ENCODE measurements around the gene CDH15.
"Not testable (repeated sequence)": the region's sequence is repeated elsewhere in the genome, so short reads cannot be mapped to it uniquely, and the experiment has no call there.

CDH15 gene

GRCh38 chr16:89174877-89175276 is 3.3 kb downstream of the CDH15 start:
- DNase-seq = no peak

DNA sequence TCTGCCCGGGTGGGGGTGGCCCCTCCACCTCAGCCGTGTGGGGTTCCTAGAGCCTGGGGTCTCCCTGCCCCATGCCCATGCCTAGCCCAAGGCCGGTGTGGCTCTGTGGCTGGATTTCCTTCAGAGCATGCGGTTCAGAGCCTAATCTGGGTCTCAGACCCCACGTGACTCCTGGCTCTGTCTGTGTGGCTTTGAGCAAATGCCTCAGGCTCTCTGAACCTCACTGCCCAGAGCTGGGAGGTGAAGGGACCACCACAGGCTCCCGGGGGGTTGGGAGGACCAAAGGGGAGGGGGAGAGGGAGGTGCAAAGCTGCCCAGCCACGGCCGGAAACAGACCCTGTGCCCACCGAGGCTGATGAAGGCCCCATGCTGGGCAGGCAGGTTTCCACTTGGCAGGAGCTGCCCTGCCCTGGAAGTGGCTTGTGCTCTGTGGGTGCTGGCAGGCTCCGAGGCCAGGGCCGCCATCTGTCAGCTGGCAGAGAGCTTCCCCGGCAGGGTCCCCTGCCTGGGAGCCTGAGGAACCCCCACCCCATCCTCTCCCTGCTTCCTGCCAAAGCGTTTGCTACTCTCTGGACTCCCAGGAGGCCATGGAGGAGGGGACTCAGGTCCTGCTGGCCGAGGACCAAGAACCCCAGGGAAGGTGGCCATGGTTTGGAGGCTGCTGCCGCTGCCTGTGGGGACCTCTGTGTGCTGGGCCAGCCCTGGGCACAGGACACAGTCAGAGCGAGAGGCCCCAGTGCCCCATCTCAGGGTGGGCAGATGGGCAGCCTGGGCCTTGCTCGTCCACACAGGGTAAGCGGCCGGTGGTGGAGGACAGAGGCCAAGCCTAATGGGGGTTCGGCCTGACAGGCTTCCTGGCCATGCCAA is 4.0 kb downstream of the CDH15 start:
- no peak for DNase-seq

GRCh38 chr16:89176147-89176690 is 4.7 kb downstream of the CDH15 start:
- no peak for DNase-seq

- DNase-seq = no peak
Measured at GRCh38 chr16:89176717-89177116, 5.2 kb downstream of the CDH15 start.

DNA sequence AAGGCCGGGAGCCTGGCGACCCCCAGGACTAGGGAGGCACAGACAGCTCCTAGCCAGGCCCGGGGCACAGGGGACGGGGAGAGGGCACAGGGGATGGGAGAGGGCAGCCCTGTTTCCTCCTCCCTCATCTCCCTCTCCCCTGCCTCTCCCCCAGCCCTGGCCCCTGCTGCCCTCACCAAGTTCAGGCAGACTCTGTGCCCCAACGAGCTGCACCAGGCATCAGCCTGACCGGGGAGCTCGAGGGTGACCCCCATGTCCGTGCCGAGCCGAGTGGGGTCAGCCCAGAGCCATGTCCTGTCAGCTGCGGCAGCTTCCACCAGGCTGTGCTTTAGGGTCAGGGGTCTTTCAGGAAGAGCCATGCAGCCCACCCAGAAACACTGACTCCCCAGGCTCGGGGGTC is 6.0 kb downstream of the CDH15 start:
- DNase-seq = no peak

DNA sequence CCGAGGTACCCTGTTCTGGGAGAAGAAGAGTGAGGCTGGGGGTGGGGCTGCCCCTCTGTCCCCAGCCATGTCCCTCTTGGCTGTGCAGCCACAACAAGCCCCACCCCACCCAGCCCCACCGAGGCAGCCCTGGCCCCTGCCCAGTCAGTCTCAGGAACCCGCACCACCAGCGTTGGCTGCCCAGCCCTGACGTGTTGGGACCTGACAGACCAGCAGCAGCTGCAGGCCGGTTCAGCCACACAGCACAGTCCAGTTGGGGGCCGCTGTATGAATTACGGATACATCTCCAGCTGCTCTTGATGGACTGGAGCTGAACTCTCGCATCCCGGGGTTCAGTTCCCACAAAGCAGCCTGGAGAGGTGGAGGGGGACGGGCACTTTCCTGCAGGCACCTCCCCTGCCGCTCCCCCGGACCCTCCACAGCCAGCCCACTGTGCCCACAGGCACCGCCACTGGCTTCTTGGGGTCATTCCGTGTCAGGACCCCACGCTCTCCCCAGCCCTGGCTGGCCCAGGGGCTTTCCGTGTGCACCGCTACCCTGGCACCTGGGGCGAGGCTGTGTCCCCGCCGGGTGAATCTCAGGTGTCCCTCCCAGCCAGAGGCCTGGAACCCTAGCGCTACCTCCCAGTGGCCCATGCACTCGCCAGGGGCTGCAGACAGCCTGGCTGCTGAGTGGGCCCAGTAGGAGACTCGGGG is 7.1 kb downstream of the CDH15 start:
- no peak for DNase-seq

- DNase-seq = no peak
Measured at GRCh38 chr16:89179148-89179484, 7.6 kb downstream of the CDH15 start.

DNA sequence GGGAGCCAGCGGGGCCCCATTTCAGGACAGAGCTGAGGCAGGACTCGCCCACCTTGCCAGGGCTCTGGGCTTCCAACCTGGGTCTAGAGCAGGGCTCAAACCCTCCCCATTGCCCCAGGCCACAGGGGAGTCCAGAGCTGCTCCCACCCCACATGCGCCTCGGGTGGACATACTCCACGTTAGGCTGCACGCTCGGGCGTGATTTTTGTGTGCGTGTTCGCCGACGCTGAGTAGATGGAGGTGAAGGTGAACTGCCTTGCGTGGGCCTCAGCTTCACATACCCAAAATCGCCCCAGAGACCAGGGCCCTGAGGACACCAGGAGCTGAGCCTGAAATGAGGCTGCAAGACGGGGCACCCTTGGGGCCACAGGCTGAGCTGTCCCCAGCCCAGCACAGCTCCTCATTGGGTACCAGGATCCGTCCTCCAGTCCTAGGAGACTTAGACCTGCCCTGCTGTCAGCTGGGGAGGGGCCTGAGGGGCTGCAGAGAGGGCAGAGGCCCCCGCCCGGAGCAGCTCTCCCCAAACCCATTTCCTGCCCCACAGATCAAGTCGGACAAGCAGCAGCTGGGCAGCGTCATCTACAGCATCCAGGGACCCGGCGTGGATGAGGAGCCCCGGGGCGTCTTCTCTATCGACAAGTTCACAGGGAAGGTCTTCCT is 8.2 kb downstream of the CDH15 start:
- no peak for DNase-seq

- DNase-seq = no peak
Measured at GRCh38 chr16:89183463-89183862, 11.9 kb downstream of the CDH15 start.

GRCh38 chr16:89183975-89184676 is 12.6 kb downstream of the CDH15 start:
- DNase-seq = no peak

GRCh38 chr16:89184677-89184932 is 13.1 kb downstream of the CDH15 start:
- DNase-seq = no peak

DNA sequence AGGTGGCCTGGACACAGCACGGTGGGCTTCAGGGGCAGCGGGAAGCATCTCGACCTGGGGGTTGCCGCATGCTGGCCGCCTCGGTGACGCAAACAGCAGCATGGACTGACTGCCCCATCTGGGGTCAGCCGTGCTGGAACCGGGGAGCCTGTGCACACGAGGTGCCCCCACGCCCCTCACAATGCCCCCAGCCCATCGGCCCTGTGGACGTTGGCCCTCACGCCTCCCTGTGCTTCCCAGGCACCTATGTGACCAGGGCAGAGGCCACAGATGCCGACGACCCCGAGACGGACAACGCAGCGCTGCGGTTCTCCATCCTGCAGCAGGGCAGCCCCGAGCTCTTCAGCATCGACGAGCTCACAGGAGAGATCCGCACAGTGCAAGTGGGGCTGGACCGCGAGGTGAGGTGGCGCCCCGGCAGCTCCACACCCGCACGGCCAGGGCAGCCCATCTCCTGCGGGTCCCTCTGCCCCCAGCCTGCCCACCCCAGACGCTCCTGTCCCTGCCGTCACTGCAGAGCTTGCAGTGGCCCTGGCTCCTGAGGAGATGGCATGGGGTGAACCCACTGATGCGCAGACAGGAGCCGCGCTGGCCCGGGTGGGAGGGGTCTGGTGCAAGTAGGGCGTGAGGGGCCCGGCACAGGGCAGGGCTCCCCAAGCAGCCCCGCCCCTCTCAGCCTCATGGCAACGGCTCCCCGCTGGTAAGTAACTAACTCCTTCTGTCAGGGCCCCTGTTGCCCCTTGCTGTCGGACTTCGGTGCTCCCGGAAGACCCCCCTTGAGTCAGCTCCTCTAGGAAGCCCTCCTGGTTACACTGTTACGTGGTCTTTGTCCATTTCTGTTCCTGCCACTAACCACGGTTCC is 13.6 kb downstream of the CDH15 start:
- no peak for DNase-seq

DNA sequence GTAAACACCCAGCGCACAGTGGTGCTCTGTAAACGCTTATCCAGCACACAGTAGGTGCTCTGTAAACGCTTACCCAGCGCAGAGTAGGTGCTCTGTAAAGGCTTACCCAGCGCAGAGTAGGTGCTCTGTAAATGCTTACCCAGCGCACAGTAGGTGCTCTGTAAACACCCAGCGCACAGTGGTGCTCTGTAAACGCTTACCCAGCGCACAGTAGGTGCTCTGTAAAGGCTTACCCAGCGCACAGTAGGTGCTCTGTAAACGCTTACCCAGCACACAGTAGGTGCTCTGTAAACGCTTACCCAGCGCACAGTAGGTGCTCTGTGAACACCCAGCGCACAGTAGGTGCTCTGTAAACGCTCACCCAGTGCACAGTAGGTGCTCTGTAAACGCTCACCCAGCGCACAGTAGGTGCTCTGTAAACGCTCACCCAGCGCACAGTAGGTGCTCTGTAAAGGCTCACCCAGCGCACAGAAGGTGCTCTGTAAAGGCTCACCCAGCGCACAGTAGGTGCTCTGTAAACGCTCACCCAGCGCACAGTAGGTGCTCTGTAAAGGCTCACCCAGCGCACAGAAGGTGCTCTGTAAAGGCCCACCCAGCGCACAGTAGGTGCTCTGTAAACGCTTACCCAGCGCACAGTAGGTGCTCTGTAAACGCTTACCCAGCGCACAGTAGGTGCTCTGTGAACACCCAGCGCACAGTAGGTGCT is 14.5 kb downstream of the CDH15 start:
- not testable (repeated sequence) for DNase-seq

DNA sequence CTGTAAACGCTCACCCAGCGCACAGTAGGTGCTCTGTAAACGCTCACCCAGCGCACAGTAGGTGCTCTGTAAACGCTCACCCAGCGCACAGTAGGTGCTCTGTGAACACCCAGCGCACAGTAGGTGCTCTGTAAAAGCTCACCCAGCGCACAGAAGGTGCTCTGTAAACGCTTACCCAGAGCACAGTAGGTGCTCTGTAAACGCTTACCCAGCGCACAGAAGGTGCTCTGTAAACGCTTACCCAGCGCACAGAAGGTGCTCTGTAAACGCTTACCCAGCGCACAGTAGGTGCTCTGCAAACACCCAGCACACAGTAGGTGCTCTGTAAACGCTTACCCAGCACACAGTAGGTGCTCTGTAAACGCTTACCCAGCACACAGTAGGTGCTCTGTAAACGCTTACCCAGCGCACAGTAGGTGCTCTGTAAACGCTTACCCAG is 15.1 kb downstream of the CDH15 start:
- DNase-seq = not testable (repeated sequence)

DNA sequence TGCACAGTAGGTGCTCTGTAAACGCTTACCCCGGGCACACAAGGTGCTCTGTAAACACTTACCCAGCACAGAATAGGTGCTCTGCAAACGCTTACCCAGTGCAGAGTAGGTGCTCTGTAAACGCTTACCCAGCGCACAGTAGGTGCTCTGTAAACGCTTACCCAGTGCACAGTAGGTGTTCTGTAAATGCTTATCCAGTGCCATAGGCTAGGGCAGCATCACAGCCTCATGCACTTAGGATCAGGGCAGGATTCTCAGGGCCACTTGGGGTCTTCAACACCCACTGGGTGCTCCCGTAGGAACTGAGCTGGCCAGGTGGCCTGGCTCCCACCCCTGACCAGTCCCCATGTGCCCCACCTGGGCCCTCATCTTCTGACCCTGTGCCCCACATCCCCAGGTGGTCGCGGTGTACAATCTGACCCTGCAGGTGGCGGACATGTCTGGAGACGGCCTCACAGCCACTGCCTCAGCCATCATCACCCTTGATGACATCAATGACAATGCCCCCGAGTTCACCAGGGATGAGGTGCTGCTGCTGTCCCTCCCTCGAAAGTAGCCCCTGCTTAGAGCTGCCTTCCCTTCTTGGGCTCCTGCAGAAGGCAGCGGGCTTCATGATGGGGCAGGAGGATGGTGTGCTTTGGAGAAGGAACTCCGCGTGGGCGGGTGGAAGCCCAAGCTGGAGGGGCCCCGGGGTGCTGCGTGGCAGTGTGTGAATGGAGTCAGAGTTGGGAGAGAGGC is 15.7 kb downstream of the CDH15 start:
- no peak for DNase-seq

- DNase-seq = no peak
Measured at GRCh38 chr16:89187770-89188392, 16.3 kb downstream of the CDH15 start.

DNA sequence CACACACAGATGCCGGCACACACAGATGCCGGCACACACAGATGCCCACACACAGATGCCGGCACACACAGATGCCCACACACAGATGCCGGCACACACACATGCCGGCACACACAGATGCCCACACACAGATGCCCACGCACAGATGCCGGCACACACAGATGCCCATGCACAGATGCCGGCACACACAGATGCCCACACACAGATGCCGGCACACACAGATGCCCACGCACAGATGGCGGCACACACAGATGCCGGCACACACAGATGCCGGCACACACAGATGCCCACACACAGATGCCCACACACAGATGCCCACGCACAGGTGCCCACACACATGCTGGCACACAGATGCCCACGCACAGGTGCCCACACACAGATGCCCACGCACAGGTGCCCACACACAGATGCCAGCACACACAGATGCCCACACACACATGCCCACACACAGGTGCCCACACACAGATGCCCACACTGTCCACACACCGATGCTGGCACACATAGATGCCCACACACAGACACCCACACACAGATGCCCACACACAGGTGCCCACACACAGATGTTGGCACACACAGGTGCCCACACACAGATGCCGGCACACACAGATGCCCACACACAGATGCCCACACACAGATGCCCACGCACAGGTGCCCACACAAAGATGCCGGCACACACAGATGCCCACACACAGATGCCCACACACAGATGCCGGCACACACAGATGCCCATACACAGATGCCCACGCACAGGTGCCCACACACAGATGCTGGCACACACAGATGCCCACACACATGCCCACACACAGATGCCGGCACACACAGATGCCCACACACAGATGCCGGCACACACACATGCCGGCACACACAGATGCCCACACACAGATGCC is 17.2 kb downstream of the CDH15 start:
- not testable (repeated sequence) for DNase-seq

GRCh38 chr16:89189358-89190025 is 17.9 kb downstream of the CDH15 start:
- DNase-seq = no peak
